K562 (cell line): ENCODE measurements around the gene LY6G5B. TPM values are rescaled to one million over a fixed set of nuclear protein-coding genes. Genes with fewer than 3 reads are reported as not detected.
A peak's percentile ranks its signal among the peaks of the same experiment; 100 is the strongest.

Source experiments
- E2F5 ChIP-seq: sonication (generic); formaldehyde crosslinking; IDR thresholded peaks from 2 replicates; pipeline ENCODE4 v1.8.0; 2022; ENCODE audit warnings: mild to moderate bottlenecking, missing genetic modification reagents
- EP300 ChIP-seq: IDR thresholded peaks from 2 replicates; pipeline ENCODE4 v1.6.1; 2012; ENCODE audit warnings: low read length, improper control_type of control experiment
- GTF2E2 ChIP-seq: fragments of 200-800 bp; sonication (Bioruptor generic); IDR thresholded peaks from 2 replicates; pipeline ENCODE4 v1.6.1; 2016; ENCODE audit warnings: missing genetic modification characterization, missing compliant biosample characterization
- GTF2F1 ChIP-seq: IDR thresholded peaks from 2 replicates; pipeline ENCODE4 v1.6.1; 2011; ENCODE audit warnings: low read depth, low read length, improper control_type of control experiment
- HOMEZ ChIP-seq: fragments of 250-450 bp; sonication (Bioruptor Pico); IDR thresholded peaks from 2 replicates; pipeline ENCODE4 v1.4.0; 2020; ENCODE audit warnings: mild to moderate bottlenecking, moderate library complexity
- MECOM ChIP-seq: fragments of 250-450 bp; sonication (Bioruptor Pico); IDR thresholded peaks from 2 replicates; pipeline ENCODE4 v1.8.0; 2022; ENCODE audit warnings: inconsistent platforms
- NFE2 ChIP-seq: IDR thresholded peaks from 2 replicates; pipeline ENCODE4 v1.6.1; 2014; ENCODE audit warnings: antibody characterized with exemption, low read depth
- NR2C1 ChIP-seq, 2 experiments: fragments of 450-650 bp; IDR thresholded peaks; 2 replicates each; pipeline ENCODE4 v1.6.1; 2017; ENCODE audit warnings: mild to moderate bottlenecking in 2 of 2, antibody characterized with exemption in 1 of 2, inconsistent platforms in 1 of 2, missing compliant biosample characterization in 1 of 2, missing genetic modification characterization in 1 of 2
- NR3C1 ChIP-seq: sonication (generic); formaldehyde crosslinking; IDR thresholded peaks from 2 replicates; pipeline ENCODE4 v1.8.1; 2022; ENCODE audit warnings: missing genetic modification reagents
- POLR2AphosphoS2 ChIP-seq: IDR thresholded peaks from 2 replicates; pipeline ENCODE4 v1.6.1; 2012; ENCODE audit warnings: low read length, improper control_type of control experiment
- RAD21 ChIP-seq, 2 experiments: fragments of 250-450 bp in 1 of 2; fragments of 450-650 bp in 1 of 2; sonication (Bioruptor Pico) in 1 of 2; formaldehyde crosslinking in 1 of 2; IDR thresholded peaks in 1 of 2; conservative IDR thresholded peaks in 1 of 2; 2 replicates each; pipeline versions ENCODE4 v1.4.0 to v1.8.0; 2020 to 2022; ENCODE audit warnings: mild to moderate bottlenecking in 2 of 2, moderate library complexity in 1 of 2
- RBM15 ChIP-seq: fragments of 200-400 bp; formaldehyde crosslinking; IDR thresholded peaks from 2 replicates; pipeline ENCODE4 v1.6.1; 2018; ENCODE audit warnings: mild to moderate bottlenecking, low read length, moderate library complexity; ENCODE audit not compliant: insufficient read depth
- SUPT5H ChIP-seq: fragments of 450-650 bp; IDR thresholded peaks from 2 replicates; pipeline ENCODE4 v1.6.1; 2016
- TFAM ChIP-seq: fragments of 250-450 bp; sonication (Bioruptor Pico); conservative IDR thresholded peaks from 2 replicates; pipeline ENCODE4 v1.5.0; 2021; ENCODE audit warnings: mild to moderate bottlenecking, moderate library complexity
- ZKSCAN1 ChIP-seq: fragments of 150-350 bp; IDR thresholded peaks from 2 replicates; pipeline ENCODE4 v1.6.1; 2016; ENCODE audit warnings: low read depth, low read length
- ZKSCAN8 ChIP-seq: fragments of 200-800 bp; sonication (Bioruptor generic); IDR thresholded peaks from 2 replicates; pipeline ENCODE4 v1.6.1; 2016; ENCODE audit warnings: missing genetic modification characterization, missing compliant biosample characterization
- ZNF551 ChIP-seq: fragments of 250-450 bp; sonication (Bioruptor Pico); IDR thresholded peaks from 2 replicates; pipeline ENCODE4 v1.5.0; 2021; ENCODE audit warnings: mild to moderate bottlenecking, moderate library complexity
- polyA plus RNA-seq, 8 experiments: library from polyadenylated mRNA; depleted of rRNA in 4 of 8; stranded (reverse) in 5 of 8; unstranded in 3 of 8; fragments of >200 nt; fragmentation: Nextera tagmentation in 2 of 8; fragmentation: Illumina TruSeq in 1 of 8; extraction: Ambion mirVana in 2 of 8; extraction: Trizol in 1 of 8; gene quantifications; 2 replicates each; pipeline versions ENCODE4 v1.2.1 to v1.2.3, GENCODE V29; 2011 to 2014; ENCODE audit warnings: inconsistent platforms in 1 of 8, missing spikeins in 1 of 8
- total RNA-seq, 7 experiments: library from RNA; depleted of rRNA in 6 of 7; stranded (reverse); fragments of >200 nt in 6 of 7; fragmentation: Illumina TruSeq in 2 of 7; extraction: Trizol in 2 of 7; gene quantifications; 2 replicates each; pipeline versions ENCODE4 v1.2.1 to v1.2.3, GENCODE V29; 2011 to 2021; ENCODE audit warnings: low replicate concordance in 1 of 7
- TF ChIP-seq, protein P1 (sequence below): fragments of 450-650 bp; IDR thresholded peaks from 2 replicates; pipeline ENCODE4 v1.6.1; 2016; ENCODE audit warnings: low read depth

Gene LY6G5B
- total and polyA plus RNA-seq, 9 of the 15 experiments (the other 6 are each of a cell fraction or from before 2014, with no cell fraction given): 6.0 to 27.0 (median 7.5) TPM

DNA sequence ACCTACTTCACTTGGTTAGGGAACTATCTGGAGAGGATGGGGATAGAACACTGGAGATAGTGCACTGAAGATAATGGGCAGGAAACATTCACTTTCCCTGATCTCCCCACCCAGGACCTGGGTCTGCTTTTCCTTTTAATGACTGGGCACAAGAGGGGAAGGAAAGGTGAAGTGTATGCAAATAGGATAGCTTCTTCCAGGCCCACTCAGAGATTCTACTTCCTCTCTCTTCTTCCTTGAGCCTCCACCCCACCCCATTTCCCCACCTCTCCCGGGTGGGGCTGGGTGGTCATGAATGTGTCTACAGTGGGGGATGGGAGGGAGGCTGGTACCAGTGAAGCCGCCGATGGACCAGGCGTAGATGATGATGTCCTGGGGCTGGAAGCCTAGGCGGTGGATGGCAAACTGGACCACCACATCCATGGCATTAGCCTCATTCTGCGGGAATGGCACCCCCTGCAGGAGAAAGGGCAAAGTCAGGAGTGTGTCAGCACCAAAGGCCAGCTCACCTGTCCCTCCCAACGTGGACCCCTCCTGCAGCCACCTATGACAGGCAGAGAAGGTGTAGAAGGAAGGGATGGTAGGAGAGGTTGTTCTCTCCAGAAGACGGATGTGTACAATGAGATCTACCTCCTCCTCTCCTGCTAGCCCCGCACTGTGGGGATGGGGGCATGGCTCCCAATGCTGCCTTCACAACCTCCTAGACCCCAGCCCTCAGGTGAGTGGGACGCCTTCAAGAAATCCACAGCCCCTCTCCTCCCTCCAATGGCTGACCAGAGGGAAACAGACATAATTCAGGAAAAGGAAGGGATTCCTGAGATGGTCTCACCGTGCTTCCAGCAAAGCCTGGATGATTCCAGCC lies 19.7 kb downstream of the LY6G5B start (continued):
- TF ChIP-seq, protein P1, sequence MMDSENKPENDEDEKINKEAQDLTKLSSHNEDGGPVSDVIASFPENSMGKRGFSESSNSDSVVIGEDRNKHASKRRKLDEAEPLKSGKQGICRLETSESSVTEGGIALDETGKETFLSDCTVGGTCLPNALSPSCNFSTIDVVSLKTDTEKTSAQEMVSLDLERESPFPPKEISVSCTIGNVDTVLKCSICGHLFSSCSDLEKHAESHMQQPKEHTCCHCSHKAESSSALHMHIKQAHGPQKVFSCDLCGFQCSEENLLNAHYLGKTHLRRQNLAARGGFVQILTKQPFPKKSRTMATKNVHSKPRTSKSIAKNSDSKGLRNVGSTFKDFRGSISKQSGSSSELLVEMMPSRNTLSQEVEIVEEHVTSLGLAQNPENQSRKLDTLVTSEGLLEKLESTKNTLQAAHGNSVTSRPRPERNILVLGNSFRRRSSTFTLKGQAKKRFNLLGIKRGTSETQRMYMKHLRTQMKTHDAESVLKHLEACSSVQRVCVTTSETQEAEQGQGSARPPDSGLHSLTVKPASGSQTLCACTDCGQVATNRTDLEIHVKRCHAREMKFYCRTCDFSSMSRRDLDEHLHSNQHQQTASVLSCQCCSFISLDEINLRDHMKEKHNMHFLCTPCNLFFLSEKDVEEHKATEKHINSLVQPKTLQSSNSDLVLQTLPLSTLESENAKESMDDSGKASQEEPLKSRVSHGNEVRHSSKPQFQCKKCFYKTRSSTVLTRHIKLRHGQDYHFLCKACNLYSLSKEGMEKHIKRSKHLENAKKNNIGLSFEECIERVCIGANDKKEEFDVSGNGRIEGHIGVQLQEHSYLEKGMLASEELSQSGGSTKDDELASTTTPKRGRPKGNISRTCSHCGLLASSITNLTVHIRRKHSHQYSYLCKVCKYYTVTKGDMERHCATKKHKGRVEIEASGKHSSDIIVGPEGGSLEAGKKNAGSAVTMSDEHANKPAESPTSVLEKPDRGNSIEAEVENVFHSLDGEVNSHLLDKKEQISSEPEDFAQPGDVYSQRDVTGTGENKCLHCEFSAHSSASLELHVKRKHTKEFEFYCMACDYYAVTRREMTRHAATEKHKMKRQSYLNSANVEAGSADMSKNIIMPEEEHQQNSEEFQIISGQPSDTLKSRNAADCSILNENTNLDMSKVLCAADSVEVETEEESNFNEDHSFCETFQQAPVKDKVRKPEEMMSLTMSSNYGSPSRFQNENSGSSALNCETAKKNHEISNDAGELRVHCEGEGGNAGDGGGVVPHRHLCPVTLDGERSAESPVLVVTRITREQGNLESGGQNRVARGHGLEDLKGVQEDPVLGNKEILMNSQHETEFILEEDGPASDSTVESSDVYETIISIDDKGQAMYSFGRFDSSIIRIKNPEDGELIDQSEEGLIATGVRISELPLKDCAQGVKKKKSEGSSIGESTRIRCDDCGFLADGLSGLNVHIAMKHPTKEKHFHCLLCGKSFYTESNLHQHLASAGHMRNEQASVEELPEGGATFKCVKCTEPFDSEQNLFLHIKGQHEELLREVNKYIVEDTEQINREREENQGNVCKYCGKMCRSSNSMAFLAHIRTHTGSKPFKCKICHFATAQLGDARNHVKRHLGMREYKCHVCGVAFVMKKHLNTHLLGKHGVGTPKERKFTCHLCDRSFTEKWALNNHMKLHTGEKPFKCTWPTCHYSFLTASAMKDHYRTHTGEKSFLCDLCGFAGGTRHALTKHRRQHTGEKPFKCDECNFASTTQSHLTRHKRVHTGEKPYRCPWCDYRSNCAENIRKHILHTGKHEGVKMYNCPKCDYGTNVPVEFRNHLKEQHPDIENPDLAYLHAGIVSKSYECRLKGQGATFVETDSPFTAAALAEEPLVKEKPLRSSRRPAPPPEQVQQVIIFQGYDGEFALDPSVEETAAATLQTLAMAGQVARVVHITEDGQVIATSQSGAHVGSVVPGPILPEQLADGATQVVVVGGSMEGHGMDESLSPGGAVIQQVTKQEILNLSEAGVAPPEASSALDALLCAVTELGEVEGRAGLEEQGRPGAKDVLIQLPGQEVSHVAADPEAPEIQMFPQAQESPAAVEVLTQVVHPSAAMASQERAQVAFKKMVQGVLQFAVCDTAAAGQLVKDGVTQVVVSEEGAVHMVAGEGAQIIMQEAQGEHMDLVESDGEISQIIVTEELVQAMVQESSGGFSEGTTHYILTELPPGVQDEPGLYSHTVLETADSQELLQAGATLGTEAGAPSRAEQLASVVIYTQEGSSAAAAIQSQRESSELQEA: no peak
- TF ChIP-seq EP300 (no peak), ZKSCAN1 (peak; percentile 44; the same call in 1 of the 2 replicates), NR3C1 (CRISPR knock-in tag) (peak; percentile 57), E2F5 (CRISPR knock-in tag) (no peak), ZNF551 (CRISPR knock-in tag) (no peak), SUPT5H (no peak), POLR2AphosphoS2 (no peak), NR2C1 (IDR thresholded peaks at IDR 0.05) (no peak; the same call in 1 of the 2 replicates), NR2C1 (tag; IDR thresholded peaks at IDR 0.05) (no peak), RBM15 (no peak), ZKSCAN8 (CRISPR knock-in tag) (no peak), HOMEZ (CRISPR knock-in tag) (no peak), MECOM (0 out of 2 replicates have a peak, but pooled peaks have one; percentile 47), GTF2E2 (no peak), RAD21 (CRISPR knock-in tag; conservative IDR thresholded peaks at IDR 0.05 in 1 of 2, IDR thresholded peaks at IDR 0.05 in 1 of 2) (peak in 1 of 2 experiments; percentile 45; a peak in 2 of 4 replicates), GTF2F1 (no peak), NFE2 (no peak), TFAM (CRISPR knock-in tag) (no peak)
